Measurements from ENCODE around the gene ACOT9.
"Not testable (repeated sequence)": the region's sequence is repeated elsewhere in the genome, so short reads cannot be mapped to it uniquely, and the experiment has no call there.

ACOT9 gene

DNA sequence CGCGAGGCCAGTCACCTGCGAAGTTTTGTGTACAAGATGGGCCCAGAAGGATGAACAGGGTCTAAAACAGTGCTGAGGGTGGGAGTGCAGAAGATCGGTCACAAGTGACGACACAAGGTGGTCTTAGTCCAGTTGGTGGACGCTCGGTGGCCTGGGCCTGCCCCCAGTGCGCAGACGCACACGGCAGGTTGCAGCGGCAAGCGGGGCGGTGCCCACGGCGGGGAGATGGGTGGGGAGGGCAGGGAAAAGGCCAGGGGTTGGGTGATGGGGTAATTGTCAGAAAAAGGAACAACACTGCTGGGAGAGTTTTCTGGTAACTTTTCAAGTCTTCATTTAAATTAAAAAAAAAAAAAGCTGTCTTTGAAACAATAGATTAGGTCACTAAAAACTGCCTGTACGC is 76.8 kb downstream of the ACOT9 start:
- H3K9me3 ChIP-seq, result no peaks in the 10 kb centered on the region
- H3K27ac ChIP-seq, result peak overlapping the region; percentile 74
- H3K4me1 ChIP-seq (ENCODE audit: control insufficient read depth in 1 of 2, insufficient read depth in 1 of 2, low read depth in 1 of 2, low read length in 1 of 2), result peaks cover 21 to 23% of the 10 kb centered on the region in 2 experiments
- H3K4me3 ChIP-seq (ENCODE audit: low read depth in 1 of 2, low read length in 1 of 2), result peak overlapping the region in 1 of 2 experiments; percentile 8
- no peaks in the 10 kb centered on the region for H3K36me3 ChIP-seq
- TF ChIP-seq, protein P1, sequence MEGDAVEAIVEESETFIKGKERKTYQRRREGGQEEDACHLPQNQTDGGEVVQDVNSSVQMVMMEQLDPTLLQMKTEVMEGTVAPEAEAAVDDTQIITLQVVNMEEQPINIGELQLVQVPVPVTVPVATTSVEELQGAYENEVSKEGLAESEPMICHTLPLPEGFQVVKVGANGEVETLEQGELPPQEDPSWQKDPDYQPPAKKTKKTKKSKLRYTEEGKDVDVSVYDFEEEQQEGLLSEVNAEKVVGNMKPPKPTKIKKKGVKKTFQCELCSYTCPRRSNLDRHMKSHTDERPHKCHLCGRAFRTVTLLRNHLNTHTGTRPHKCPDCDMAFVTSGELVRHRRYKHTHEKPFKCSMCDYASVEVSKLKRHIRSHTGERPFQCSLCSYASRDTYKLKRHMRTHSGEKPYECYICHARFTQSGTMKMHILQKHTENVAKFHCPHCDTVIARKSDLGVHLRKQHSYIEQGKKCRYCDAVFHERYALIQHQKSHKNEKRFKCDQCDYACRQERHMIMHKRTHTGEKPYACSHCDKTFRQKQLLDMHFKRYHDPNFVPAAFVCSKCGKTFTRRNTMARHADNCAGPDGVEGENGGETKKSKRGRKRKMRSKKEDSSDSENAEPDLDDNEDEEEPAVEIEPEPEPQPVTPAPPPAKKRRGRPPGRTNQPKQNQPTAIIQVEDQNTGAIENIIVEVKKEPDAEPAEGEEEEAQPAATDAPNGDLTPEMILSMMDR (IDR thresholded peaks at IDR 0.05), result no peak
- H3K27me3 ChIP-seq, result no peaks in the 10 kb centered on the region

DNA sequence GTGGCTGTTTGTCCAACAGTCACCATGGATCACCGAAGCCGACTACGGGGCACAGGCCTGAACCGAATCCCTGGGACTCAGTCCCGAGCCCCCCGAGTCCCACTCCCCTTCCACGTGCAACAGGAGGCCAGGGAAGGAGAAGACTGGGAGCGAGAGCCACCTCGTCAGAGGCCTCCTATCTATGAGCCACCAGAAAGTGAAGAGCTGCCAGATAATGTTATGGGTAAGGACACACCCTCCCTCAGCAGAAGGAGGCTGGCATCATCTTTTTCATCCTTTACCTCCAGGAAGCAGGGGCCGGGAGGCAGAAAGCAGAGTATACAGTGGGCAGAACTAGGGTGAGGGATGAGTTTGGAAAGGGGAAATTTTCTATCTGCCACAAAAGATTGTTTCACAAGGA is 78.6 kb downstream of the ACOT9 start:
- H3K4me1 ChIP-seq (ENCODE audit: control insufficient read depth in 1 of 2, insufficient read depth in 1 of 2, low read depth in 1 of 2, low read length in 1 of 2), result peaks cover 21 to 23% of the 10 kb centered on the region in 2 experiments
- TF ChIP-seq, protein P1 (IDR thresholded peaks at IDR 0.05), result no peak

DNA sequence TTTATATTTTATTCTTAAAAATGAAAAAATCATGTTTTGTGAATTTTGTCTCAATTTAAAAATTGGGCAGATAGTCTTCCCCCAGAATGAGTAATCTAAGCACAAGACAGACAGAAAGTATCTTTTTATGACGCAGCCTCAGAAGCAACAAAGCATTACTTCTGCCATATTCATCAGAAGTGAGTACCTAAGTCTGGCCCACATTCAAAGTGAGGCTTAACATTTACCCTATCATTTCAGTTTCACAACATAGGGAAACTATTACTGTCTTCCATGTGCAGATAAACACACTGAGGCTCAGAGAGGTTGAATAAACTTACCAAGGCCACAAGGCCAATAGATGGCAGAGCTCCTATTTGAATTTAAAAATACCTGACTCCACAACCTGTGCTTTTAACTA is 80.2 kb downstream of the ACOT9 start:
- TF ChIP-seq, protein P1 (IDR thresholded peaks at IDR 0.05), result no peak
- no peaks in the 10 kb centered on the region for H3K9me3 ChIP-seq
- no peak overlapping the region for H3K27ac ChIP-seq
- no peaks in the 10 kb centered on the region for H3K27me3 ChIP-seq
- peaks cover 15 to 17% of the 10 kb centered on the region in 2 experiments for H3K4me1 ChIP-seq (ENCODE audit: control insufficient read depth in 1 of 2, insufficient read depth in 1 of 2, low read depth in 1 of 2, low read length in 1 of 2)
- no peak overlapping the region for H3K4me3 ChIP-seq (ENCODE audit: low read depth in 1 of 2, low read length in 1 of 2)
- no peaks in the 10 kb centered on the region for H3K36me3 ChIP-seq

More for the DNA sequence above, 78.6 kb downstream of the ACOT9 start:
- Histone ChIP-seq H3K27ac (no peak overlapping the region), H3K4me3 (ENCODE audit: low read depth in 1 of 2, low read length in 1 of 2) (no peak overlapping the region), H3K36me3 (no peaks in the 10 kb centered on the region), H3K27me3 (no peaks in the 10 kb centered on the region), H3K9me3 (no peaks in the 10 kb centered on the region)

DNA sequence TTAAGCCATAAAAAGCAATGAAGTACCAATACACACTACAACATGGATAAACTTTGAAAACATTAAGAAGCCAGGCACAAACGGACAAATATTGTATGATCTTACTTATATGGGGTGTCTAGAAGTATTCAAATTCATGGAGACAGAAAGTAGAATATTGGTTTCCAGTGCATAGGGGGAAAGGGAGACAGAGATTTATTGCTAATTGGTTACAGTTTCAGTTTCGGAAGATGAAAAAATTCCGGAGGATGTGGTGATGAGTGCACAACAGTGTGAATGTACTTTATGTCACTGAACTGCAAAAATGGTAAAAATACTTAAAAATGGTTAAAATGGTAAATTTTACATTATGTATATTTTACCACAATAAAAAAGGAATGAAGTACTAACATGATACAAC is 80.9 kb downstream of the ACOT9 start:
- Histone ChIP-seq H3K27me3 (no peaks in the 10 kb centered on the region), H3K4me3 (ENCODE audit: low read depth in 1 of 2, low read length in 1 of 2) (no peak overlapping the region), H3K36me3 (no peaks in the 10 kb centered on the region), H3K9me3 (no peaks in the 10 kb centered on the region), H3K4me1 (ENCODE audit: control insufficient read depth in 1 of 2, insufficient read depth in 1 of 2, low read depth in 1 of 2, low read length in 1 of 2) (peaks cover 11 to 14% of the 10 kb centered on the region in 2 experiments), H3K27ac (no peak overlapping the region)
- TF ChIP-seq, protein P1 (IDR thresholded peaks at IDR 0.05), result no peak

DNA sequence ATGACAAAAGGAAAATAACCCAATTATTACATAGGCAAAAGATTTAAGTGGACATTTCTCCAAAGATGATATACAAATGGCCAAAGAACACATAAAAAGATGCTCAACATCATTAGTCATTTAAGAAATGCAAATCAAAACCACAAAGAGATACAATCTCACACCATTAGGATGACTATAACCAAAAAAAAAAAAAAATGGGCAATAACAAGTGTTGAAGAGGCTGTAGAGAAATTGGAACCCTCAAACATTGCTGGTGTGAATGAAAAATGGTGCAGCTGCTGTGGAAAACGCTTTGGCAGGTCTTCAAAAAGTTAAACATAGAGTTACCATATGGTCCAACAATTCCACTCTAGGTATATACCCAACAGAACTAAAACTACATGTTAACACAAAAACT is 81.4 kb downstream of the ACOT9 start:
- TF ChIP-seq, protein P1 (IDR thresholded peaks at IDR 0.05), result no peak
- Histone ChIP-seq H3K27me3 (no peaks in the 10 kb centered on the region), H3K27ac (no peak overlapping the region), H3K36me3 (no peaks in the 10 kb centered on the region), H3K9me3 (no peaks in the 10 kb centered on the region), H3K4me3 (ENCODE audit: low read depth in 1 of 2, low read length in 1 of 2) (no peak overlapping the region), H3K4me1 (ENCODE audit: control insufficient read depth in 1 of 2, insufficient read depth in 1 of 2, low read depth in 1 of 2, low read length in 1 of 2) (peaks cover 6 to 9% of the 10 kb centered on the region in 2 experiments)

DNA sequence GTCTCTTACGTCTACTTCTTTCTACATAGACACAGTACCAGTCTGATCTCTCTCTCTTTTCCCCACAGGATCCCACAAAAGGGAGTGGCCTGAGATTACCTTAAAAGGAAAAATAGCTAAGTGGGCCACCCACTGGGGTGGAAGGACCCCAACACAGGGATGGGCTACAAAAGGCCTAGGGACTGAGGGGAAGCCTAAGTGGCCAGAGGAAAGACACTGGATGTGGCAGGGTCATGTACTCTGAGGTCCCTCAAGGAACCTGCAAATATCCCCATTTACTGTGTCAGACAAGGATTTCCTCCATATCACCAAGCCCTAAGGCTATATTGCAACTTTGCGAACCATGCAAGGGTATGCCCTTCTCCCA is 82.3 kb downstream of the ACOT9 start:
- no peaks in the 10 kb centered on the region for H3K9me3 ChIP-seq
- TF ChIP-seq, protein P1 (IDR thresholded peaks at IDR 0.05), result no peak
- H3K4me1 ChIP-seq (ENCODE audit: control insufficient read depth in 1 of 2, insufficient read depth in 1 of 2, low read depth in 1 of 2, low read length in 1 of 2), result peaks cover 0 to under 1% of the 10 kb centered on the region in 2 experiments
- H3K36me3 ChIP-seq, result no peaks in the 10 kb centered on the region
- no peak overlapping the region for H3K4me3 ChIP-seq (ENCODE audit: low read depth in 1 of 2, low read length in 1 of 2)
- no peaks in the 10 kb centered on the region for H3K27me3 ChIP-seq
- no peak overlapping the region for H3K27ac ChIP-seq

DNA sequence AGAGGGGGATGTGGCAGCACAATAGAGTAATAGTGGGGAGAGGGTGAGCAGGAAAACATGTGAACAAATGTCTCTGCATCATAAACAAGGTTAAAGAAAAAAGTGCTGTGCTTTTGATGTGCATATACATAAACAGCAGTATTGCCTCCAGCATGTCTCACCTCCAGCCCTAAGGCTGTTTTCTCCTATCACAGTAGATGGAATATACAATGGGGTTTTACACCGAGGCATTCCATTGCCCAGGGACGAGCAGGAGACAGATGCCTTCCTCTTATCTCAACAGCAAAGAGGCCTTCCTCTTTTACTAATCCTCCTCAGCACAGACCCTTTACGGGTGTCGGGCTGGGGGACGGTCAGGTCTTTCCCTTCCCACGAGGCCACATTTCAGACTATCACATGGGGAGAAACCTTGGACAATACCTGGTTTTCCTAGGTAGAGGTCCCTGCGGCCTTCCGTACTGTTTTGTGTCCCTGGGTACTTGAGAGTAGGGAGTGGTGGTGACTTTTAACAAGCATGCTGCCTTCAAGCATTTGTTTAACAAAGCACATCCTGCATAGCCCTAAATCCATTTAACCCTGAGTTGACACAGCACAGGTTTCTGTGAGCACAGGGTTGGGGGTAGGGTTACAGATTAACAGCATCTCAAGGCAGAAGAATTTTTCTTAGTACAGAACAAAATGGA is 82.9 kb downstream of the ACOT9 start:
- H3K9me3 ChIP-seq; H3K4me3 ChIP-seq (ENCODE audit: low read depth in 1 of 2, low read length in 1 of 2); H3K4me1 ChIP-seq (ENCODE audit: control insufficient read depth in 1 of 2, insufficient read depth in 1 of 2, low read depth in 1 of 2, low read length in 1 of 2); H3K27ac ChIP-seq; H3K36me3 ChIP-seq; H3K27me3 ChIP-seq: not testable (repeated sequence)

Measured in neutrophil (primary cell).